GM19372 (cell line): ENCODE measurements around the gene BRINP3.

Experiments used
- ATAC-seq: cut with Tn5 transposase; IDR thresholded peaks from one replicate; pipeline ENCODE4 v1.9.1; 2021; ENCODE audit warnings: mild to moderate bottlenecking, low read depth, moderate library complexity; ENCODE audit not compliant: unreplicated experiment

BRINP3 gene

GRCh38 chr1:190453550-190453949 is 24.1 kb downstream of the BRINP3 start:
- no peak for ATAC-seq

DNA sequence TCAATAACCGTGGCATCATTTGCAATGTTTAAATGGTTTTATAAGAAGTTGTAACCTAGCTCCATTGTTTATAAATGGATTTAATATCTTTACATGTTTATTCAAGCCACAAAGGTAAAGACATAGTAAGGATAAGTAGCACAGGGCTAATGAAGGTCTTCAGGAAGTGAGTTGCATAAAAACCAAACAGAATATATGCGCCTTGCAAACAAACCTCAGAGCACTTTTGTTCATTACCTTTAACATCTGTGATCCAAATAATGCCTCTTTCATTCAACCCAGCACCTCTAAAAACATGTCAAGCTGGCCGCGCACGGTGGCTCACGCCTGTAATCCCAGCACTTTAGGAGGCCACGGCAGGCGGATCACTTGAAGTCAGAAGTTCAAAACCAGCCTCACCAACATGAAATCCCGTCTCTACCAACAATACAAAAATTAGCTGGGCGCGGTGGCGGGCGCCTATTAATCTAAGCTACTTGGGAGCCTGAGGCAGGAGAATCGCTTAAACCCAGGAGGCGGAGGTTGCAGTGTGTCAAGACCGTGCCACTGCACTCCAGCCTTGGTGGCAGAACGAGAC is 25.3 kb downstream of the BRINP3 start:
- ATAC-seq = no peak

DNA sequence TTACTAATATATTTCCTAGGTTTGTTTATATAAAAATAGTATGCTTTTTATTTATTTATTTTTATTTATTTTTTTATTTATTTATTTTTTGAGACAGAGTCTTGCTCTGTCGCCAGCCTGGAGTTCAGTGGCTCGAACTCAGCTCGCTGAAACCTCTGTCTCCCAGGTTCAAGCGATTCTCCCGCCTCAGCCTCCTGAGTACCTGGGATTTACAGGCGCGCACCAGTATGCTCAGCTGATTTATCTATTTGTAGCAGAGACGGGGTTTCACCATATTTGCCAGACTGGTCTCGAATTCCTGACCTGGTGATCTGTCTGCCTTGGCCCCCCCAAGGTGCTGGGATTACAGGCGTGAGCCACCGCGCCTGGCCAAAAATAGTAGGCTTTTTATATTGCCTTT is 33.2 kb downstream of the BRINP3 start:
- ATAC-seq = no peak

DNA sequence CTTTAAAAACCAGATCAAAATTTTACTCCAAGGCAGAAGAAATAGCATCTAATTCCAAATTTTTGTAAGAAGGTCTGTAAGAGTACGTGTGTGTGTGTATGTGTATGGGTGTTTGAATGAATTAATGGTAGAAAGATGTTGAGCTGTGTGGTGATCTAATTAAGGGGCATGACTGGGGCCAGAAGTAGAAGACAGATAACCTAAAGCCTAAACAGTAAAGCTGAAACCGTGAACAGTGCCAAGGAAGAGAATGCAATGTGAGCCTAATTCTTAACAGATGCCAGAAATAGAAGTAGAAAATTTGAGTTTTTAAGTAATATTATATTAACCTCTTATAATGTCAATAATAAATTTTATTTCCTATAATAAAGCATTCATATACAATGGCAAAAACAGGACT is 38.2 kb downstream of the BRINP3 start:
- ATAC-seq = no peak

DNA sequence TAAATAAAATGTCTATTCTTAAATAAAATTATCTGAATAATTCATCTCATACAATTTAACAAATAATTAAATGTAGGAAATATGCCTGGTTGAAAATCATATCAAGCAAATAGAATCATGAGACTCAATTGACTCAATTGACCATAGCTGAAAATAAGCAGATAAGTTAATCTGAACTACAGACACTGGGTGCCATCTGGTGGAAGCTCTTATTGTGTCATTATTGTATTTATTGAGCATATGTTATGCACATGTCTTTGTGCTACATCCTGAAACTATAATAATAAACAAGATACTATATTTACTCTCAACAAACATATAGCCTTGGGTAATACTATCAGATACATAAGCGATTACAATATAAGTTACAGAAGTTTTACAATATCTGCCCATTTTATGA is 41.0 kb downstream of the BRINP3 start:
- ATAC-seq = no peak

DNA sequence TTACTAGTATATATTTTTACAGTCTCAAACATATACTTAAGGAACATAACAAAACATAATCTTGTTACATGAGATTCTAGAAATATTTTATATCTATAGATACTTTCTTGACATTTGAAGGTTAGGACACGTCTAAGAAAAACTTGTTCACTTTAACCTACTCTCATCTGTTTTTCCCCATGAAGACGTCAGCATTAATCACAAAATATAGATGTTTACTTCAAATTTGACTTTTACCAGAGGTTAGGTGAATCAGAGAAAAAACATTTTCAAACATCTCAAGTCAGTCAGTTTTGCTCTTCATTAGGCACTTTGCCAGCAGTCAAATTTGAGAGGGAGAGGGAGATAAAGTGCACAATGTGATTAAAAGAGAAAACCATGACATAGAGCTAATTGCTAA is 47.7 kb downstream of the BRINP3 start:
- no peak for ATAC-seq

DNA sequence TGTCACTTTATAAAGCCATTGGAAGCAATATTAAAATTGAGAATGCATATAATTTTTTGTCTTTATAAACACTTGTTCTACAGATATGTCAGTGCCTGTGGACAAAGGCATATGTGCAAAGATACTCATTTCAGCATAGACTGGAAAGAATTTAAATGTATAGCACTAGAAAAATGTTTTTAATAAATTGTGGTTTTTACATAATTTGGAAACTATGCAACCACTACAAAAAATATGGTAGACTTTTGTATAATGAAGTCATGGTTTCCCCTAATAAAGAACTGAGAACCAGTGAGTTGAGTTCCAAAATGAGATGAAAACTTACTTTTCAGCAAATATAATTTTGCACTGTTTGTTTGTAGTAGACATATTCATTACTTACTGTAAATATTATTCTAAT is 48.5 kb downstream of the BRINP3 start:
- no peak for ATAC-seq

DNA sequence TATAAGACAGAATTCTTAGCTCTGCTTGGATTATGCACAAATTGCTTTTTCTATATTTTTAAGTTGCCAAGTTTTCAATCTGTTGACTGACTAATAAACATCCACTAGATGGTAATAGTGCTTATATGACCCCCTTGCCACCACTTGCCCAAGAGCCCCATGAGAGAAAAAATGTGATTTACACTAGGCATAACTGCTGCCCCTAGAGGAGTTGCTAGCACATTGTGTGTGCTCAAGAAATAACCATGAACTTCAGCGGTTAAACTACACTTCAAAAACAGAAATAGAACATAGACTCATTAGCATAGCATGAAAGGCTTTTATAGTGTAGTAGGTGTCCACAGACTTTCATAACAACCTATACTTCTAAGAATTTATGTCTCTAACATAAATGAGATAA is 61.4 kb downstream of the BRINP3 start:
- no peak for ATAC-seq

GRCh38 chr1:190413142-190413541 is 64.5 kb downstream of the BRINP3 start:
- no peak for ATAC-seq

DNA sequence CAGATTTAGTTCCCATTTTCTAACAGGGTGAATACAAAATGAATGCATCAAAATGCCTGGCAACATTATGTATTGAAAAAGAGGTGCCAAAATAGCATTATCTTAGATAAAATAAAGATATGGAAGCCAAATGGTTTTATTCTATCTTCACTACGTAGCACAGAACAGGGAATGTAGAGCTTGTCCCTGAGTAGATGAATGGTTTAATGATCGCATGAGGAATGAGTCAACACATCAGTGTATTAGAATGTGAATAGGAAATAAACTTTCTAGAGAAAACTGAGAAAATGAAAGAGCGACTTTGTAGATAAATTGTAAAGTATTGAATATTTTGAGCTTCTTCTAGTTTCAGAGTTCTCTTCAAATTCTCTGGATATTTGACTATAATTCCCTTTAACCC is 74.3 kb downstream of the BRINP3 start:
- no peak for ATAC-seq

- ATAC-seq = no peak
These were observed 78.4 kb downstream of the BRINP3 start for GRCh38 chr1:190399233-190399632.

DNA sequence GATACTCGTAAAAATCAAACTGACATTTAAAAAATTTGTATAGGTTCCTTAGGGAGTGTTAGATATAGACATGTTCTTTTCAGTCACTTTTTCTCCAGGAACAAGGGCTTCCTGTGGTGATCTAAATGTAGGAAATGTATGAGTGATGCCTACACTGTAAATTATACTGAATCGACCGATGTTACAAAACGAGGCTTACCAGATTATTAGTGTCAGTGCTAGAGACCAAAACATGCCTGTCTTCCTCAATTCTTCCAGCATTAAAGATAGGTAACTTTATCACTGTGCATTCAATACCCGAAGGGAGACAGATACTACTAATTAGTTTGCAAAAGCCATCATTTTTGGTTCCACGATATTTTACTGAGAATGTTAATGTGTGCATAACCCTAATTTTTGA is 86.1 kb downstream of the BRINP3 start:
- ATAC-seq = no peak

DNA sequence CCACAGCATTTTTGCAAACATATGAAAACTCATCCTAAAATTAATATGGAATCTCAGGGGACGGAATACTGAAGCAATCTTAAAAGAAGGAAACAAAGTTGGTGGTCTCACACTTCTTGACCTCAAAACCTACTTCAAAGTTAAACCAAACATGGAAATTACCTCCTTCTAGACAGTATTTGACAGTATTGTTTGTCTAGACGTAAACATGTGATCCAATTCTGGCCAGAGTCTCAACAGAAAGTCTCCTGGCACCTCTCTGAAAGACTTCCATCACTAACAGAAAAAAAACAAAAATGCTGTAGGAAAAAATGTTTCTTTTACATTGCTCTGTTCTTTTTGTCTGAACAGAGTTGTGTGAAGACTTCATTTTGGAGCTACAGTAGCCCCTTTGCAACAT is 99.7 kb downstream of the BRINP3 start:
- ATAC-seq = no peak

GRCh38 chr1:190377294-190377693 is 100.4 kb downstream of the BRINP3 start:
- ATAC-seq = no peak

GRCh38 chr1:190376044-190376443 is 101.6 kb downstream of the BRINP3 start:
- no peak for ATAC-seq

DNA sequence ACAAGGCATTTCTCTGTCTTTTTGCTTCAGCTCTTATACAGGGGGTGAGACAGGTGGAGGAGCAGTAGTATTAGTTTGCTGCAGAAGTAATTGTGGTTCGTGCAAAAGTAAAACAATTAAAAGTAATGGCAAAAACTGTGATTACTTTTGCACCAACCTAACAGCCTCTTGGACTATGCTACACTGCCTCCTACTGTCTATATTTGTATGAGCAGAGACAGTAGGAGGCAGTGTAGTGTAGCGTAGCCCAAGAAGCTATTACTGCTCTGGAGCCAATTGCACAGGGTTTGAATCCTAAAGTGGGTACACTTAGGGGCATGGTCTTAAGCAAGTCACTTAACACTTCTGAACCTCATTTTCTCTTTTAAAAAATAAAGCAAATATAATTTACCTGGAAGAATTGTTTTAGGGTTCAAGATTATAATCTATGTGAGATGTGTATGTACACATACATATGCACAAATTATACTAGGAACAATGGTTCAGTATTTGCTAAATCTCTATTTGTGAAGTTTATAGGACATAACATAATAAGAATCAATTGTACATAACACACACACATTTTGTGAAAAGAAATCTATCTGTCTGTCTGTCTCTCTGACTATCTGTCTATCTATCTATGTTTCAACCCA is 103.8 kb downstream of the BRINP3 start:
- no peak for ATAC-seq

DNA sequence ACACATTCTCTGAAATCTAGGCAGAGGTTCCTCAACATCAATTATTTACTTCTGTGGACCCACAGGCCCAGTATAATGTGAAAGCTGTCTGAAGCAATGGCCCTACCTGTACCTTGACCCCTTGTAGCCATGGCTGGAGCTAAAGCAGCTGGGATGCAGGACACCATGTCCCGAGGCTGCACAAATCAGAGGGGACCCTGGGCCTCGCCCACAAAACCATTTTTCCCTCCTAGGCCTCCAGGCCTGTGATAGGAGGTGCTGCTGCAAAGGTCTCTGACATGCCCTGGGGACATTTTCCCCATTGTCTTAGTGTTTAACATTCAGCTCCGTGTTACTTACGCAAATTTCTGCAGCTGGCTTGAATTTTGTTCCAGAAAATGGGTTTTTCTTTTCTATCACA is 110.5 kb downstream of the BRINP3 start:
- no peak for ATAC-seq

DNA sequence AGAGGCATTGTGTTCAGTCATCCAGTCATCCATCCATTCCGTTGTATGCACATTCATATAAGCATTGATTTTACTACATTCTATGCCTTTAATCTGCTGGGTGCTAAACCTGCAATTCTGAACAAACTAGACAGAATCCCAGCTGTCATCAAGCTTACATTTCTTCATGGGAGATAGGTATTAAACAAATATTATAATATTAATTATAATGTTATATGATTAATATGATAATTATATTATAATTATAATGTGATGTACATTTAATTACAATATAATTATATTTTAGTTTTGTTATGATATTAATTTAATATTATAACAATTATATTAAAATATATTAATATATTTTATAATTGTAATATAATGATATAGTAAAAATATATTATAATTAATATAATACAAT is 112.4 kb downstream of the BRINP3 start:
- no peak for ATAC-seq

- ATAC-seq = no peak
These were observed 124.0 kb downstream of the BRINP3 start for GRCh38 chr1:190353538-190354101.

- no peak for ATAC-seq
These were observed 133.2 kb downstream of the BRINP3 start for GRCh38 chr1:190344454-190344853.

DNA sequence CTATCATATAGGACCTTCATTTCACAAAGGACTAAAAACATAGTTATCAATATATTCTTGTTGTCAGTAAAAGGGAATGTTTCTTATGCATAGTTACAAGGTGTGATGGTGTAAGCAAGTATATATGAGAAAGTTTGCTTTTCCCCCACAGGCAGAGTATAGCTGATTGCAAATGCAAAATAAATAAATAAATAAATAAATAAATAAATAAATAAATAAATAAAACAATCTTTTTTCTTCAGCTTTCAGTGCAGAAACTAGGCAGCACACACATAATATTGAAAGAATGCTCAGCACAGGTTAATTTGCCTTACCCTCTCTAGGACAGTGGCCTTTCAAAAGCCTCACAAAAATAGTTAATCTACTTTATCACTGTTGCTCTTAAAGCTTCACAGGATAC is 138.8 kb downstream of the BRINP3 start:
- ATAC-seq = no peak

DNA sequence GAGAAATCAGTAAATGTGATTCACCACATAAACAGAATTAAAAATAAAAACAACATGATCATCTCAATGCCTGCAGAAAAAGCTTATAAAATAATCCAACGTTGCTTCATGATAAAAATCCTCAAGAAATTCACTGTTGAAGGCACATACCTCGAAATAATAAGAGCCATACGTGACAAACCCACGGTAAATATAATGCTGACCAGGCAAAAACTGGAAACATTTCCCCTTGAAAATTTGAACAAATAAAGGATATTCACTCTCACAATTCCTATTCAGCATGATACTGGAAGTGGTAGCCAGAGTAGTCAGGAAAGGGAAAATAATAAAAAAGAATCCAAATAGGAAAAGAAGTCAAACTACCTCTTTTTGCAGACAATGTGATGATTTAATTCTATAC is 148.8 kb downstream of the BRINP3 start:
- no peak for ATAC-seq
